Lung (tissue), 12 donors: ENCODE results near the gene TUBA8. TPM values are rescaled to one million over a fixed set of nuclear protein-coding genes. Genes with fewer than 3 reads are reported as not detected.
A peak's percentile ranks its signal among the peaks of the same experiment; 100 is the strongest.

Experiments
- ATAC-seq: fragments of 200-7000 bp; cut with Tn5 transposase; one replicate; pipeline ENCODE4 v1.9.1; 2020; ENCODE audit warnings: moderate number of reproducible peaks; ENCODE audit not compliant: insufficient read depth, low FRiP score
- DNase-seq, 3 donors: peaks; one replicate each; pipeline ENCODE4 v3.0.0-alpha.2; 2013 to 2017
- H3K27ac ChIP-seq, 2 donors: one replicate each; pipeline ENCODE4 v1.5.1; 2013; ENCODE audit warnings: mild to moderate bottlenecking in 2 of 2, moderate library complexity in 2 of 2, control low read depth in 1 of 2, inconsistent platforms in 1 of 2, low read depth in 1 of 2, low read length in 1 of 2
- H3K27me3 ChIP-seq, 3 donors: one replicate each; pipeline ENCODE4 v1.5.1; 2013; ENCODE audit warnings: low read length in 2 of 3; ENCODE audit not compliant: control insufficient read depth in 3 of 3, insufficient read depth in 3 of 3
- H3K36me3 ChIP-seq, 4 donors: one replicate each; pipeline ENCODE4 v1.5.1; 2013; ENCODE audit warnings: low read length in 4 of 4, mild to moderate bottlenecking in 1 of 4, moderate library complexity in 1 of 4; ENCODE audit not compliant: control insufficient read depth in 4 of 4, insufficient read depth in 4 of 4
- H3K4me1 ChIP-seq, 5 donors: one replicate each; pipeline ENCODE4 v1.5.1; 2013; ENCODE audit warnings: low read length in 5 of 5, mild to moderate bottlenecking in 2 of 5, moderate library complexity in 1 of 5; ENCODE audit not compliant: control insufficient read depth in 5 of 5, insufficient read depth in 5 of 5
- H3K4me3 ChIP-seq: one replicate; pipeline ENCODE4 v1.5.1; 2013; ENCODE audit warnings: mild to moderate bottlenecking, control low read depth, moderate library complexity
- H3K9ac ChIP-seq, 2 donors: one replicate each; pipeline ENCODE4 v1.5.1; 2013; ENCODE audit warnings: low read length in 2 of 2, control low read depth in 1 of 2; ENCODE audit not compliant: insufficient read depth in 1 of 2
- H3K9me3 ChIP-seq, 4 donors: one replicate each; pipeline ENCODE4 v1.5.1; 2013; ENCODE audit warnings: low read length in 3 of 4, mild to moderate bottlenecking in 1 of 4, moderate library complexity in 1 of 4; ENCODE audit not compliant: control insufficient read depth in 4 of 4, insufficient read depth in 3 of 4
- CTCF ChIP-seq: IDR thresholded peaks from 2 replicates; pipeline ENCODE4 v1.5.1; 2012; ENCODE audit warnings: mild to moderate bottlenecking; ENCODE audit errors: control extremely low read depth, extremely low read depth
- WGBS, 2 donors: extraction: QIAGEN DNeasy Blood & Tissue Kit; methylation state at CpG; one replicate each; pipeline ENCODE4 v1.1.7; 2013; 5-methylcytosine and 5-hydroxymethylcytosine counted together
- polyA plus RNA-seq, 2 donors: library from polyadenylated mRNA; stranded (reverse); fragments of 200-250 nt; gene quantifications; one replicate each; pipeline ENCODE4 v1.2.1, GENCODE V29; 2013
- total RNA-seq, 2 donors: library from RNA; depleted of rRNA in 1 of 2; stranded (reverse); fragments of >200 nt in 1 of 2; gene quantifications; one replicate each; pipeline ENCODE4 v1.2.1, GENCODE V29; 2014 to 2021
- donor health status: control.
- donor health status: control.
- donor health status: Bipolar disorder and iron deficiency.
- donor health status: healthy.
- donor health status: DM: yes; HTN: yes; CAD: no.

The TUBA8 gene
- total and polyA plus RNA-seq, 4 donors = 0.17 to 2.1 (median 1.5) TPM

- no peak overlapping the region for H3K4me3 ChIP-seq
- H3K9ac ChIP-seq = no peak overlapping the region
- H3K36me3 ChIP-seq = peaks cover 0 to 4% (median 0%) of the 10 kb centered on the region in 4 donors
- DNase-seq (no peak), ATAC-seq (no peak)
- peaks cover 0 to 37% (median 24%) of the 10 kb centered on the region in 3 donors for H3K27me3 ChIP-seq
- 84 to 95% methylated on average over 3 of the region's 3 CpGs for WGBS, 2 donors
- peaks cover 0 to 3% (median 0%) of the 10 kb centered on the region in 4 donors for H3K9me3 ChIP-seq
- no peak for TF ChIP-seq CTCF
- H3K4me1 ChIP-seq = peaks cover 0 to 10% (median 0%) of the 10 kb centered on the region in 5 donors
- H3K27ac ChIP-seq = no peak overlapping the region
Measured at GRCh38 chr22:18108187-18108586, 2.4 kb upstream of the TUBA8 start.

- H3K9ac ChIP-seq = no peak overlapping the region
- 47 to 55% methylated on average over 14 of the region's 14 CpGs for WGBS, 2 donors
- peaks cover 0 to 3% (median 0%) of the 10 kb centered on the region in 4 donors for H3K9me3 ChIP-seq
- H3K36me3 ChIP-seq = peaks cover 0 to 4% (median 0%) of the 10 kb centered on the region in 4 donors
- ATAC-seq = no peak
- no peak overlapping the region for H3K27ac ChIP-seq
- peaks cover 0 to 14% (median 3%) of the 10 kb centered on the region in 5 donors for H3K4me1 ChIP-seq
- peaks cover 0 to 37% (median 24%) of the 10 kb centered on the region in 3 donors for H3K27me3 ChIP-seq
- no peak for DNase-seq
- H3K4me3 ChIP-seq = no peak overlapping the region
- no peak for TF ChIP-seq CTCF
Measured at GRCh38 chr22:18109410-18110193, 1.0 kb upstream of the TUBA8 start.

GRCh38 chr22:18110954-18111758 lies 547 bp downstream of the TUBA8 start:
- TF ChIP-seq CTCF = no peak
- DNase-seq (no peak), ATAC-seq (no peak)
- Histone ChIP-seq H3K4me3 (no peak overlapping the region), H3K4me1 (peaks cover 0 to 16% (median 3%) of the 10 kb centered on the region in 5 donors), H3K36me3 (no peaks in the 10 kb centered on the region), H3K9me3 (no peaks in the 10 kb centered on the region), H3K27me3 (peaks cover 0 to 37% (median 24%) of the 10 kb centered on the region in 3 donors), H3K9ac (no peak overlapping the region), H3K27ac (peak overlapping the region in 1 of 2 donors; percentile 92)
- 20 to 30% methylated on average over 39 of the region's 39 CpGs for WGBS, 2 donors
